Kidney capillary endothelial cell (primary cell): ENCODE results near the gene PTGDS.

Experiments used
- DNase-seq: peaks from one replicate; pipeline ENCODE4 v3.0.0-alpha.2; 2018; ENCODE audit warnings: low spot score

Gene PTGDS

GRCh38 chr9:137026384-137026783 lies 49.1 kb downstream of the PTGDS start:
- DNase-seq = no peak

DNA sequence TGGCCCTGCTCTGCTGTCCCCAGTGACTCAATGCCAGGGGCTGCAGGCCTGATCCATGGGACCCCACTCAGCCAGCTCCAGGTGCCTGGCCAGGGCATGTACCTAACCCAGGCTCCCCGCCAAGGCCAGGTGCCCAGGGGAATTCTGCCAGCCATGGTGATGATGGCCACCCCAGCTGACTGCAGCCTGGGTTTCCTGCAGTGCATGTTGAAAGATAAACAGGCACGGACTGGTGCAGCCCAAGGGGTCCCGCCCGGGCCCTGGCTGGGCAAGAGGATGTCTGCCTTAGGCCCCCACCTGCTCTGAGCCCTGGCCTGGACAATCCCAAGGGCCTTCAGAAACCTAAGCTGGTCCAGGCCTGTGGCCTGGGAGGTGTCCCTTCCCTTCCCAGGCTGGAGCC lies 49.5 kb downstream of the PTGDS start:
- DNase-seq = no peak

GRCh38 chr9:137027369-137028262 lies 50.3 kb downstream of the PTGDS start, which contains the start of gene ABCA2:
ABCA2 (minus strand) TSS chr9:137028237; CDS start chr9:137028140, 97 bp downstream.
- no peak for DNase-seq

DNA sequence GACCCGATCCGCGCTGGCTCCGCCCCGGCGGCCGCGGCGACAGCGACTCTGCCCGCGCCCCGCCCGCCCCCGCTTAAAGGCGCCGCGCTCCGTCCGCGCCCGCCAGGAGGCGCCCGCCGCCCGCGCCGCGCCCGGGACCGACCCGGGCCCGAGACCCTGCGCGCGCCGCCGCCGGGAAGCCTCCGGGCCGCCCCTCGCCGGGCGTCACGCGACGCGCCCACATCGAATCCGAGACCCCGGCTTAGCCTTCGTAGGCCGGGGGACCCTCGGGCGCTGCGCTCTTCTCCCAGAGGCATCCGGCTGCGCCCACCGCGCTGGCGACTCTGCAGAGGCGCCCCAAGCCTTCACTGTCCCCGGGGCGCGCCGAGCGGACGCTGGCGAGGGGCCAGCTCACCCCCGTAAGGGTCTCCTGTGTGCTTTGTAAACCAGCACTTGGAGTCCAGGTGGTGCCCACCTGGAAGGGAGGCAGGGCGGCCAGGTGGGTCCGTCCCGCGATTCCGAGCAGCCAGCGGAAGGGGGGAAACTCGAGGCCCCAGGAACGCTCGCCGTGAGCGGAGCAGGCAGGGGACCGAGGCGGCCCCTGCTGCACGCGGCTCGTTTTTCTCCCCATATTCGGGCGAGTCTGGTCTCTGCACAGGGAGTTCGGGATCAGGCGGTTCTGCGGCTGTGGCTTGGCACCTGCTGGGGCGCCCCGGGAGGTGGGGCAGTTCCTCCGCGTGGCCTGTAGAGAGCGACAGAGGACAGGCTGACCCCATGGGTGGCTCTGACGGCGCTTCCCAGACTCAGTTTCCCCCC lies 51.2 kb downstream of the PTGDS start:
- no peak for DNase-seq

GRCh38 chr9:137029058-137029936 lies 52.0 kb downstream of the PTGDS start:
- DNase-seq = no peak

DNA sequence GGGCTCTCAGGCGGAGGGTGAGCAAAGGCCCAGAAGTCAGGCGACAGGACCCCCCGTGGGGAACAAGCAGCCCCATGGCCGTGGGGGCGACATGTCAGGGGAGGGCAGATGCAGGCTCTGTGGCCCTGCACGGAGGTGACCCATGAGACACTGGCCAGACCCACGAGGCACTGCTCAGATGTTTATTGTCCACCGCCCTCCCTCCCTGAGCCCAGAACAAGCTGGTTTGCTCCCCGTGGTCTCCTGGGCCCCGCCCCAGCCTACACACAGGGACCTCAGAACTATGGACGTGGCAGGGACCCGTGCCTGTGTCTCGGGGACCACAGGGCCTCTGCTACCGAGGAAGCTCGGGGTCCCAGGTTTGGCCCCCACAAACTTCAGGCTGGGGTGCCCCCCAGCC lies 52.7 kb downstream of the PTGDS start:
- no peak for DNase-seq

GRCh38 chr9:137030538-137031527 lies 53.5 kb downstream of the PTGDS start:
- DNase-seq = no peak
